ENCODE results near the gene CCDC60. TPM values are rescaled to one million over a fixed set of nuclear protein-coding genes. Genes with fewer than 3 reads are reported as not detected.
A peak's percentile ranks its signal among the peaks of the same experiment; 100 is the strongest.

Gene CCDC60
- total RNA-seq, 8 experiments from 2014 or later, result 0.41 to 27.0 (median 10.8) TPM

GRCh38 chr12:119311878-119312277 lies 22.7 kb upstream of the CCDC60 start:
- 5 to 80% (median 73%) methylated on average over 2 to 4 of the region's 4 CpGs; no CpG with 5 or more reads in 1 of the 10 experiments for WGBS, 10 experiments
- in situ Hi-C loops (cut with MboI; ENCODE audit: low pct_unique_long_range_greater_than_20kb in 2 of 9, low sequenced_read_pairs in 9 of 9, unreplicated experiment in 9 of 9), result no loop called here
- no peak overlapping the region for H3K27ac ChIP-seq
- no peak for ATAC-seq (replicated peaks in 6 of 8)
- H3K4me3 ChIP-seq, result no peak overlapping the region
- H3K4me1 ChIP-seq (replicated peaks in 1 of 2), result peaks cover 10 to 16% of the 10 kb centered on the region in 2 donors

- H3K27ac ChIP-seq, result no peak overlapping the region
- no peak overlapping the region for H3K4me3 ChIP-seq
- peaks cover 10 to 16% of the 10 kb centered on the region in 2 donors for H3K4me1 ChIP-seq (replicated peaks in 1 of 2)
- ATAC-seq (replicated peaks in 6 of 8), result no peak
- in situ Hi-C loops (cut with MboI; ENCODE audit: low pct_unique_long_range_greater_than_20kb in 2 of 9, low sequenced_read_pairs in 9 of 9, unreplicated experiment in 9 of 9), result no loop called here
- WGBS, 10 experiments, result 0 to 80% (median 46%) methylated on average over 1 of the region's 1 CpG; no CpG with 5 or more reads in 2 of the 10 experiments
Observed at GRCh38 chr12:119312904-119313303, 21.6 kb upstream of the CCDC60 start.

- Histone ChIP-seq H3K4me3 (no peak overlapping the region), H3K4me1 (replicated peaks in 1 of 2) (peaks cover 1 to 11% of the 10 kb centered on the region in 2 donors), H3K27ac (no peak overlapping the region)
- 59 to 100% (median 98%) methylated on average over 1 to 4 of the region's 5 CpGs for WGBS, 10 experiments
- in situ Hi-C loops (cut with MboI; ENCODE audit: low pct_unique_long_range_greater_than_20kb in 2 of 9, low sequenced_read_pairs in 9 of 9, unreplicated experiment in 9 of 9), result no loop called here
- no peak for ATAC-seq (replicated peaks in 6 of 8)
Observed at GRCh38 chr12:119314290-119314689, 20.2 kb upstream of the CCDC60 start.

- WGBS, 10 experiments, result 0 to 100% (median 92%) methylated on average over 1 to 2 of the region's 2 CpGs; no CpG with 5 or more reads in 4 of the 10 experiments
- ATAC-seq (replicated peaks in 6 of 8), result peak in 3 of 8 experiments; percentile 27 to 43 (median 42)
- Histone ChIP-seq H3K4me3 (no peak overlapping the region), H3K27ac (no peak overlapping the region), H3K4me1 (replicated peaks in 1 of 2) (peaks cover 0 to 8% of the 10 kb centered on the region in 2 donors)
- in situ Hi-C loops (cut with MboI; ENCODE audit: low pct_unique_long_range_greater_than_20kb in 2 of 9, low sequenced_read_pairs in 9 of 9, unreplicated experiment in 9 of 9), result no loop called here
Observed at GRCh38 chr12:119319638-119320037, 14.9 kb upstream of the CCDC60 start.

- WGBS, 10 experiments, result 49 to 100% (median 77%) methylated on average over 1 to 2 of the region's 2 CpGs; no CpG with 5 or more reads in 3 of the 10 experiments
- H3K27ac ChIP-seq, result no peak overlapping the region
- H3K4me3 ChIP-seq, result no peak overlapping the region
- H3K4me1 ChIP-seq (replicated peaks in 1 of 2), result peaks cover 0 to 8% of the 10 kb centered on the region in 2 donors
- in situ Hi-C loops (cut with MboI; ENCODE audit: low pct_unique_long_range_greater_than_20kb in 2 of 9, low sequenced_read_pairs in 9 of 9, unreplicated experiment in 9 of 9), result no loop called here
- ATAC-seq (replicated peaks in 6 of 8), result no peak
Observed at GRCh38 chr12:119320678-119321077, 13.9 kb upstream of the CCDC60 start.

- ATAC-seq (replicated peaks in 6 of 8), result no peak
- 56 to 98% (median 82%) methylated on average over 2 to 6 of the region's 7 CpGs for WGBS, 10 experiments
- in situ Hi-C loops (cut with MboI; ENCODE audit: low pct_unique_long_range_greater_than_20kb in 2 of 9, low sequenced_read_pairs in 9 of 9, unreplicated experiment in 9 of 9), result no loop called here
- Histone ChIP-seq H3K27ac (no peak overlapping the region), H3K4me1 (replicated peaks in 1 of 2) (peaks cover 0 to 8% of the 10 kb centered on the region in 2 donors), H3K4me3 (no peak overlapping the region)
Observed at GRCh38 chr12:119322301-119322723, 12.2 kb upstream of the CCDC60 start.

GRCh38 chr12:119325813-119326212 lies 8.7 kb upstream of the CCDC60 start:
- ATAC-seq (replicated peaks in 6 of 8), result no peak
- no peak overlapping the region for H3K4me3 ChIP-seq
- in situ Hi-C loops (cut with MboI; ENCODE audit: low pct_unique_long_range_greater_than_20kb in 2 of 9, low sequenced_read_pairs in 9 of 9, unreplicated experiment in 9 of 9), result no loop called here
- H3K27ac ChIP-seq, result no peak overlapping the region
- 0 to 89% (median 73%) methylated on average over 1 of the region's 1 CpG; no CpG with 5 or more reads in 3 of the 10 experiments for WGBS, 10 experiments
- no peaks in the 10 kb centered on the region for H3K4me1 ChIP-seq (replicated peaks in 1 of 2)

- ATAC-seq (replicated peaks in 6 of 8), result no peak
Observed at GRCh38 chr12:119326341-119326740, 8.2 kb upstream of the CCDC60 start.

GRCh38 chr12:119327471-119327870 lies 7.1 kb upstream of the CCDC60 start:
- no peak for ATAC-seq (replicated peaks in 6 of 8)
- 8 to 96% (median 81%) methylated on average over 1 to 6 of the region's 6 CpGs for WGBS, 10 experiments
- in situ Hi-C loops (cut with MboI; ENCODE audit: low pct_unique_long_range_greater_than_20kb in 2 of 9, low sequenced_read_pairs in 9 of 9, unreplicated experiment in 9 of 9), result no loop called here

More at GRCh38 chr12:119326341-119326740, 8.2 kb upstream of the CCDC60 start:
- Histone ChIP-seq H3K4me3 (no peak overlapping the region), H3K4me1 (replicated peaks in 1 of 2) (no peaks in the 10 kb centered on the region), H3K27ac (no peak overlapping the region)
- in situ Hi-C loops (cut with MboI; ENCODE audit: low pct_unique_long_range_greater_than_20kb in 2 of 9, low sequenced_read_pairs in 9 of 9, unreplicated experiment in 9 of 9), result no loop called here

GRCh38 chr12:119328111-119328510 lies 6.4 kb upstream of the CCDC60 start:
- in situ Hi-C loops (cut with MboI; ENCODE audit: low pct_unique_long_range_greater_than_20kb in 2 of 9, low sequenced_read_pairs in 9 of 9, unreplicated experiment in 9 of 9), result no loop called here
- peaks cover 0 to 10% of the 10 kb centered on the region in 2 donors for H3K4me1 ChIP-seq (replicated peaks in 1 of 2)
- WGBS, 10 experiments, result 25 to 88% (median 71%) methylated on average over 1 to 3 of the region's 3 CpGs; no CpG with 5 or more reads in 5 of the 10 experiments
- peak in 4 of 8 experiments; percentile 28 to 92 (median 80) for ATAC-seq (replicated peaks in 6 of 8)
- no peak overlapping the region for H3K4me3 ChIP-seq
- H3K27ac ChIP-seq, result no peak overlapping the region

More at GRCh38 chr12:119327471-119327870, 7.1 kb upstream of the CCDC60 start:
- no peak overlapping the region for H3K4me3 ChIP-seq
- H3K4me1 ChIP-seq (replicated peaks in 1 of 2), result peaks cover 0 to 5% of the 10 kb centered on the region in 2 donors
- no peak overlapping the region for H3K27ac ChIP-seq

GRCh38 chr12:119338593-119339363 lies 4.2 kb downstream of the CCDC60 start:
- Histone ChIP-seq H3K27ac (peak overlapping the region; percentile 47 to 89), H3K4me3 (no peak overlapping the region), H3K4me1 (replicated peaks in 1 of 2) (peaks cover 50 to 65% of the 10 kb centered on the region in 2 donors)
- peak in 1 of 8 experiments; percentile 20 for ATAC-seq (replicated peaks in 6 of 8)
- WGBS, 10 experiments, result 5 to 70% (median 36%) methylated on average over 2 to 9 of the region's 11 CpGs
- in situ Hi-C loops (cut with MboI; ENCODE audit: low pct_unique_long_range_greater_than_20kb in 2 of 9, low sequenced_read_pairs in 9 of 9, unreplicated experiment in 9 of 9), result no loop called here

GRCh38 chr12:119340578-119340977 lies 6.0 kb downstream of the CCDC60 start:
- peak overlapping the region in 3 of 5 donors; percentile 9 to 17 (median 9) for H3K4me3 ChIP-seq
- in situ Hi-C loops (cut with MboI; ENCODE audit: low pct_unique_long_range_greater_than_20kb in 2 of 9, low sequenced_read_pairs in 9 of 9, unreplicated experiment in 9 of 9), result no loop called here
- peak in 5 of 8 experiments; percentile 78 to 88 (median 84) for ATAC-seq (replicated peaks in 6 of 8)
- peaks cover 44 to 59% of the 10 kb centered on the region in 2 donors for H3K4me1 ChIP-seq (replicated peaks in 1 of 2)
- 19 to 89% (median 57%) methylated on average over 3 to 7 of the region's 7 CpGs; no CpG with 5 or more reads in 2 of the 10 experiments for WGBS, 10 experiments
- peak overlapping the region; percentile 71 to 89 for H3K27ac ChIP-seq

GRCh38 chr12:119341020-119341419 lies 6.5 kb downstream of the CCDC60 start:
- Histone ChIP-seq H3K4me1 (replicated peaks in 1 of 2) (peaks cover 44 to 59% of the 10 kb centered on the region in 2 donors), H3K4me3 (peak overlapping the region in 3 of 5 donors; percentile 9 to 17 (median 9)), H3K27ac (peak overlapping the region; percentile 71 to 89)
- 9 to 80% (median 17%) methylated on average over 1 to 4 of the region's 5 CpGs; no CpG with 5 or more reads in 4 of the 10 experiments for WGBS, 10 experiments
- peak in 5 of 8 experiments; percentile 80 to 91 (median 89) for ATAC-seq (replicated peaks in 6 of 8)
- in situ Hi-C loops (cut with MboI; ENCODE audit: low pct_unique_long_range_greater_than_20kb in 2 of 9, low sequenced_read_pairs in 9 of 9, unreplicated experiment in 9 of 9), result no loop called here

All from motor neuron (in vitro differentiated cells).